Upper lobe of left lung (tissue), 6 donors: Measurements from ENCODE around the gene IRF1. TPM values are rescaled to one million over a fixed set of nuclear protein-coding genes. Genes with fewer than 3 reads are reported as not detected.

Experiments
- ATAC-seq, 2 donors: fragments of 200-7000 bp; cut with Tn5 transposase; one replicate each; pipeline ENCODE4 v1.9.1; 2022; ENCODE audit warnings: mild to moderate bottlenecking in 2 of 2, moderate library complexity in 2 of 2; ENCODE audit not compliant: low FRiP score in 2 of 2
- DNase-seq, 2 donors: peaks; one replicate each; pipeline ENCODE4 v3.0.0-alpha.2; 2019 to 2020
- H3K27ac ChIP-seq, 4 donors: fragments of 200-600 bp; sonication (generic); one replicate each; pipeline ENCODE4 v1.5.1; 2016 to 2019
- H3K27me3 ChIP-seq, 4 donors: fragments of 200-600 bp; sonication (generic); one replicate each; pipeline ENCODE4 v1.5.1; 2017 to 2019
- H3K36me3 ChIP-seq, 4 donors: fragments of 200-600 bp; sonication (generic); one replicate each; pipeline ENCODE4 v1.5.1; 2016 to 2019
- H3K4me1 ChIP-seq, 4 donors: fragments of 200-600 bp; sonication (generic); one replicate each; pipeline ENCODE4 v1.5.1; 2018 to 2019
- H3K4me3 ChIP-seq, 4 donors: fragments of 200-600 bp; sonication (generic); one replicate each; pipeline ENCODE4 v1.5.1; 2017 to 2019; ENCODE audit warnings: mild to moderate bottlenecking in 2 of 4, moderate library complexity in 1 of 4
- H3K9me3 ChIP-seq, 4 donors: fragments of 200-600 bp; sonication (generic); one replicate each; pipeline ENCODE4 v1.5.1; 2018 to 2019
- EP300 ChIP-seq, 4 donors: sonication (generic); formaldehyde crosslinking; IDR thresholded peaks; one replicate each; pipeline ENCODE4 v1.5.1; 2017; ENCODE audit warnings: antibody characterized with exemption in 4 of 4, control low read depth in 2 of 4
- POLR2A ChIP-seq, 4 donors: fragments of 450-650 bp; IDR thresholded peaks; one replicate each; pipeline ENCODE4 v1.5.1; 2016 to 2017; ENCODE audit warnings: antibody characterized with exemption in 4 of 4, mild to moderate bottlenecking in 2 of 4
- POLR2AphosphoS5 ChIP-seq, 2 donors: sonication (generic); formaldehyde crosslinking; IDR thresholded peaks; one replicate each; pipeline ENCODE4 v1.5.1; 2017; ENCODE audit warnings: antibody characterized with exemption in 2 of 2
- WGBS, 2 donors: methylation state at CpG; one replicate each; pipeline ENCODE4 v1.1.5; 2017 to 2018; 5-methylcytosine and 5-hydroxymethylcytosine counted together
- total RNA-seq, 6 donors: library from RNA; depleted of rRNA in 4 of 6; stranded (reverse); fragments of >200 nt in 4 of 6; gene quantifications; one replicate each; pipeline versions ENCODE4 v1.1.0 to v1.2.1, GENCODE V29; 2016 to 2021
- TF ChIP-seq, protein P1 (sequence below), 6 experiments: fragments of 450-650 bp in 4 of 6; fragments of 200-600 bp in 2 of 6; sonication (generic) in 2 of 6; IDR thresholded peaks; one replicate each; pipeline ENCODE4 v1.5.1; 2016 to 2019; ENCODE audit warnings: antibody characterized with exemption in 6 of 6
- donor health status: DM: no; HTN: no; CAD: no; lungs with moderate emphysema.
- donor health status: DM: no; HTN: yes; CAD: no; lungs with severe emphysema.

The IRF1 gene
- total RNA-seq, 6 donors from 2014 or later = 42.1 to 94.3 (median 79.3) TPM

DNA sequence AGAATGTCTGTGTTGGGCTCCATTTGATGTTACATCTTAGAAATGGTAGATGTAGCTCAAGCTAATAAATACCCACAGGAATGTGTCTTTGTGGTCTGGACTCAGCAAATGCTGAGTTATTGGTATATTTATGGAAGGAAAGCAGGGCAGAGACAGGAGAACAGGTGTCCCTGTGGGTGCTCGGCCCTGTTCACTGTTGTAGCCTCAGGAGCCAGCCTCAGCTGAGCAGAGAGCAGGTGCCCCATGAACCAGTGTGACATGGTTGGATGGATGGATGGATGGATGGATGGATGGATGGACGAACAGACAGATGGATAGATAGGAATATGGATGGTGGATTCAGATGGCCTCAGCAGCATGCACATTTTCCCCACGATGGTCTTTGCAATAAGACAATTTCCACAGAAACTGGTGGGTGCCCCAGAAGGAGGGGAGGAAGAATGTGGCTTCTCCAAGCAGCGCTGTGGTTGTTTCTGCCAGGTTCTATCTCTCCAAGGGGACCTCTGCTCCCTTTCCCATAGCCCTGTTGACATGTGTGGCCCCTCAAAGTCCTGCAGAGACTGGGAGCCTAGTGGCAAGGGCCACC is 8.2 kb upstream of the IRF1 start:
- DNase-seq (no peak), ATAC-seq (no peak)
- no peaks in the 10 kb centered on the region for H3K27me3 ChIP-seq
- H3K36me3 ChIP-seq = no peaks in the 10 kb centered on the region
- no peak for TF ChIP-seq POLR2A (IDR thresholded peaks at IDR 0.05)
- no peak for TF ChIP-seq POLR2AphosphoS5 (IDR thresholded peaks at IDR 0.05)
- no peak for TF ChIP-seq EP300 (IDR thresholded peaks at IDR 0.05)
- TF ChIP-seq, protein P1, sequence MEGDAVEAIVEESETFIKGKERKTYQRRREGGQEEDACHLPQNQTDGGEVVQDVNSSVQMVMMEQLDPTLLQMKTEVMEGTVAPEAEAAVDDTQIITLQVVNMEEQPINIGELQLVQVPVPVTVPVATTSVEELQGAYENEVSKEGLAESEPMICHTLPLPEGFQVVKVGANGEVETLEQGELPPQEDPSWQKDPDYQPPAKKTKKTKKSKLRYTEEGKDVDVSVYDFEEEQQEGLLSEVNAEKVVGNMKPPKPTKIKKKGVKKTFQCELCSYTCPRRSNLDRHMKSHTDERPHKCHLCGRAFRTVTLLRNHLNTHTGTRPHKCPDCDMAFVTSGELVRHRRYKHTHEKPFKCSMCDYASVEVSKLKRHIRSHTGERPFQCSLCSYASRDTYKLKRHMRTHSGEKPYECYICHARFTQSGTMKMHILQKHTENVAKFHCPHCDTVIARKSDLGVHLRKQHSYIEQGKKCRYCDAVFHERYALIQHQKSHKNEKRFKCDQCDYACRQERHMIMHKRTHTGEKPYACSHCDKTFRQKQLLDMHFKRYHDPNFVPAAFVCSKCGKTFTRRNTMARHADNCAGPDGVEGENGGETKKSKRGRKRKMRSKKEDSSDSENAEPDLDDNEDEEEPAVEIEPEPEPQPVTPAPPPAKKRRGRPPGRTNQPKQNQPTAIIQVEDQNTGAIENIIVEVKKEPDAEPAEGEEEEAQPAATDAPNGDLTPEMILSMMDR (IDR thresholded peaks at IDR 0.05) = no peak
- peaks cover 55 to 71% (median 58%) of the 10 kb centered on the region in 4 donors for H3K4me1 ChIP-seq
- no peaks in the 10 kb centered on the region for H3K9me3 ChIP-seq
- peak overlapping the region; percentile 98 to 99 (median 98) for H3K27ac ChIP-seq
- no peak overlapping the region for H3K4me3 ChIP-seq
- WGBS, 2 donors = 90 to 100% methylated on average over 4 of the region's 4 CpGs

DNA sequence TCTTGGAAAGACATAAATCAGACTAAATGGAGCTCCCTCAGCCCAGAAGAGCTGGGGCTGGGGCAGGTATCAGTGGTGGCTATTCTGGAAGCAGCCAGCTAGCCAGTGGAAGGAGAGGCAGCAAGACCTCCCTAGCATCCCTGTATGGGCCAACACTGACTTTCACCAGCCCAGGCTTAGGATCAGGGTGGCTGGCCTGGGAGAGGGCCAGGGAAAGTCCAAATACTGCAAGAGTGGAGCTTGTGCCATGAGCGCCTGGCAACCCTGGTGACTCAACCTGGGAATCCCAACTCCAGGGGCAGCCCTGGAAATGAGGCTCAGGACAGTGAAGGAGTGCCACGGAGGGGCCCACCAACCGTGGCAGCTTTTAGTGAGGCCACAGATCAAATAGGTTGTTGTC is 7.6 kb upstream of the IRF1 start:
- Histone ChIP-seq H3K4me1 (peaks cover 51 to 71% (median 58%) of the 10 kb centered on the region in 4 donors), H3K4me3 (no peak overlapping the region), H3K36me3 (no peaks in the 10 kb centered on the region), H3K9me3 (no peaks in the 10 kb centered on the region), H3K27ac (peak overlapping the region; percentile 98 to 99 (median 98)), H3K27me3 (no peaks in the 10 kb centered on the region)
- TF ChIP-seq EP300 (IDR thresholded peaks at IDR 0.05) (no peak), POLR2AphosphoS5 (IDR thresholded peaks at IDR 0.05) (peak in 1 of 2 donors; percentile 7), POLR2A (IDR thresholded peaks at IDR 0.05) (no peak)
- TF ChIP-seq, protein P1 (IDR thresholded peaks at IDR 0.05) = no peak
- DNase-seq (peak in 1 of 2 donors; percentile 70), ATAC-seq (no peak)
- whole genome bisulfite sequencing, 2 donors = 57 to 70% methylated on average over 2 to 3 of the region's 3 CpGs

DNA sequence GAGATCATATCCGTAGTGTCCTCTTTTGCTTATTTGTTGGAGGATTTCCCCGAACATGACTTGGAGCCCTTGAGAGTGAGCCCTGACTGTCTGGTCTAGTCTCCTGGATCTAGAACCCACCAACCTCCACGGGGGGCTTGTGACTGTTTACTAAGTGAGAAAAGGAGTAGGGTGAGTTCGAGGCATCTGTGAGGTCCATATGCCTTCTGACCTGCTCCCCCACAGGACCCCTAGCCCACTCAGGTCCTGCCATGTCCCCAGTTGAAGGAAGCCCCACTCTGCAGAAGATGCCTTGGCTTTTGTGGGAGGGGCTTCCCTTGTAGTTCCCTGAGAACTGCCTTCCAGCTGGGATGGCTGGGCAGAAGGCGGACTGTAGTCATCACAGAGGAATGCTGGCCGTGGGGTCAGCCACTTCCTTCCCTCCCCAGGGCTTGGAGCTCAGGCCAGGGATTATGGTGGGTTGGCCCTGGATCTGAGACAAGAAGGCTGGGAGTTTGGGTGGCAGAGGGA is 7.0 kb upstream of the IRF1 start:
- peak in 1 of 2 donors; percentile 62 for DNase-seq
- Histone ChIP-seq H3K27me3 (no peaks in the 10 kb centered on the region), H3K36me3 (no peaks in the 10 kb centered on the region), H3K9me3 (no peaks in the 10 kb centered on the region), H3K4me1 (peaks cover 45 to 64% (median 55%) of the 10 kb centered on the region in 4 donors), H3K27ac (peak overlapping the region; percentile 98 to 99 (median 98)), H3K4me3 (peak overlapping the region in 3 of 4 donors; percentile 69 to 83 (median 72))
- WGBS, 2 donors = 18 to 48% methylated on average over 6 of the region's 6 CpGs
- peak; percentile 16 to 38 for ATAC-seq
- TF ChIP-seq EP300 (IDR thresholded peaks at IDR 0.05) = no peak
- TF ChIP-seq, protein P1 (IDR thresholded peaks at IDR 0.05) = no peak
- TF ChIP-seq POLR2AphosphoS5 (IDR thresholded peaks at IDR 0.05) = peak in 1 of 2 donors; percentile 46
- TF ChIP-seq POLR2A (IDR thresholded peaks at IDR 0.05) = no peak

DNA sequence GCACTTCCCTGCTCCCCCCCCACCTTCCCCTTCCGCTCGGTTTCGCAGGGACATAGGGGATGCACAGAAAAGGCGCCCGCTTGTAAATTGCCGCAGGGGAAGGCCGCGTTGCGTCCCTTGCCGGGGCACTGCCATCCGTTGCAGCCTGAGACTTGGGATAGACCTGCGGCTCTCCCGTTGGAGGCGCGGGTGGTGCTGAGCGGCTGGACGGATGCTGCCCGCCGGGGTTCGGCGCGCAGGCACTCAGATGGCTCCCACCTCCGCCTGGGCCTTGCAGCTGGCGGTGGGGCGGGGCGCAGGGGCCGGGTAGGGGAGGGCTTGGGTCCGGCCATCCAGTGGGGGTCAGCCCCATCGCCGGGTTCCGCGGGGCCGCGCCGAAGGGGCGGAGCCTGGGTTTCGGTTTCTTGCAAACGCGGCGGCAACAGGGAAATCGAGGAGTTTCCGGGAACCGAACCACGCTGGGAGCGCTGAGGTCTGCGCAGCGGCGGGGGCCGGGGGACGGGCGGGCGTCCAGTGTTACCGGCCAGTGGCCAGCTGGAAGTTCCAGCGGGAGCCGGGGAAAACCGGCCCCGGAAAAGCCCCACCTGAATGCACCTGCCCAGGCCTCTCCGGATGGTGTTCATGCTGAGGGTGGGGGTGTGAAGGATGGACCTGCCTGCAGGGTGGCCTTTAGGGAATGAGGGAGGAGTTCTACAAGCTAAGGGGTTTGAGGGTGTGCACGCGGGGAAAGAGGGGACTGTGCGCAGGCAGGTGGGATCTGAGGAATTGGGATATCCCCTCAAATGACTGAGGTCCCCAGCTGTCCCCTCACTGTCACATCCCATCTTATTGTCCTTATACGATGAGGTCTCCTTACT is 6.3 kb upstream of the IRF1 start:
- 2 to 5% methylated on average over 21 to 58 of the region's 62 CpGs for WGBS, 2 donors
- Histone ChIP-seq H3K27me3 (no peaks in the 10 kb centered on the region), H3K4me1 (peaks cover 45 to 62% (median 54%) of the 10 kb centered on the region in 4 donors), H3K4me3 (peak overlapping the region; percentile 69 to 93 (median 78)), H3K36me3 (no peaks in the 10 kb centered on the region), H3K9me3 (no peaks in the 10 kb centered on the region), H3K27ac (peak overlapping the region; percentile 98 to 99 (median 98))
- TF ChIP-seq, protein P1 (IDR thresholded peaks at IDR 0.05) = peak in 1 of 6 experiments; percentile 10
- TF ChIP-seq POLR2A (IDR thresholded peaks at IDR 0.05) (peak in 2 of 4 donors; percentile 27 to 65), POLR2AphosphoS5 (IDR thresholded peaks at IDR 0.05) (peak; percentile 59 to 74), EP300 (IDR thresholded peaks at IDR 0.05) (peak in 3 of 4 donors; percentile 66 to 91 (median 82))
- ATAC-seq (peak; percentile 86 to 90), DNase-seq (peak; percentile 95 to 98)
